Astrocyte of the spinal cord (primary cell): Measurements from ENCODE around the gene SLC16A10.

Experiments
- DNase-seq: peaks from one replicate; pipeline ENCODE4 v3.0.0; 2011; ENCODE audit warnings: low read depth, low spot score
- H3K4me3 ChIP-seq: 2 replicates; pipeline ENCODE4 v1.5.1; 2011; ENCODE audit warnings: low read depth, mild to moderate bottlenecking, low read length, moderate library complexity
- CTCF ChIP-seq: IDR thresholded peaks from 2 replicates; pipeline ENCODE4 v1.5.1; 2012; ENCODE audit warnings: low read depth, mild to moderate bottlenecking, low read length, inconsistent platforms
- in situ Hi-C: cut with HindIII; loops from 2 replicates; pipeline ENCODE4 v1.10.0; 2017; ENCODE audit warnings: low sequenced_read_pairs

The SLC16A10 gene

GRCh38 chr6:111221804-111222203 lies 134.5 kb downstream of the SLC16A10 start:
- no peak overlapping the region for H3K4me3 ChIP-seq
- no peak for TF ChIP-seq CTCF
- no peak for DNase-seq
- in situ Hi-C loops = no loop called here

DNA sequence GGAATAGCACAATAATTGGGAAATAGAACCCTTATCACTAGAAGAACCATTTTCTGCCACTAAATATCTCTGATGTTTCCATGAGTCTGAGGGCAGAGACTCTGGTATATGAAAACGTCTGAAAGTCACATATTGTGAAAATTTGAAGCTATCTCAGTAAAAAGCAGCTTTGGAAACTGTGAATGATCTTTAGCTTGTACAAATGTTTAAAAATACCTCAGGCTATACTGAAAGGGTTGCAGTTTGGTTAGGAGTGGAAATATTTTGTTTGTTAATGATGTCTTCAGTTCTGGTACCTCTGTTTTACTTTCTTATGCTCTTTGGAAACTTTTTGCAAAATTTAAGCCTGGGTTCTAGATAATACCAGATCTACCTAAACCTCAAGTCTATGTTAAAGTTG lies 135.0 kb downstream of the SLC16A10 start:
- no peak for DNase-seq
- no peak overlapping the region for H3K4me3 ChIP-seq
- TF ChIP-seq CTCF = no peak
- in situ Hi-C loops = no loop called here

GRCh38 chr6:111228094-111228493 lies 140.8 kb downstream of the SLC16A10 start:
- no peak for TF ChIP-seq CTCF
- no peak for DNase-seq
- in situ Hi-C loops = no loop called here
- H3K4me3 ChIP-seq = no peak overlapping the region

DNA sequence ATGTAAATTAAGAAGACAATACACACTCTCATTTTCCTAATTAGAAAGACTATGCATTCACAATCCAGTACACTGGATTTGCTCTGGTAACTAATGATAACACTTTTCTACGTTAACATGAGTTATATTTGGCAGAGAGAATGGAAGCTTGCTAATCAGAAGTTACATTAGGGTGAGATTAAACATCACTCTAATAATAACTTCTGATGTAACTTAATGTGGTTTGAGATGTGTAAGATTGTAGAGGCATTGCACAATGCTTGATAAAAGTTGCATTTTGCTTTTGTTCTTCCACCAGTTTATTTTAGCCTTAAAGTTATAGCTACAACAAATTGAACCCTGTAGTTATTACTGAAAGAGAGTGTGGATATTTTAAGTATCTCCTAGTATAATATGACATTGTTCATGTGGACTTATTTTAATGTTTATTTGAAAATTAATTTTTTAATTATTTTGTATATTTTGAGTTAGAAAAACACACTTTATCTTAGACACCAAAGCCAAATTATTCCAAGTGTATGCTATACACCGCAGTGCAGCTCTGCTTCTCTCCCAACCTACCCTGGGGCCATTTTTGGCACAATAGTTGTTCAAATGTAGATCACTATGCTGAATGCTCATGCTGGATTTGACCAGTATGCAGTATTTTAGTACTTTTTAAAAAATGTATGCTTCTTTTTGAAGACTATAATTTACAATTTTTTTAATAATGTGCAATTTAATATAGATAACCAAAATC lies 143.2 kb downstream of the SLC16A10 start:
- no peak overlapping the region for H3K4me3 ChIP-seq
- no peak for TF ChIP-seq CTCF
- DNase-seq = peak; percentile 55
- in situ Hi-C loops = no loop called here

GRCh38 chr6:111231090-111231459 lies 143.8 kb downstream of the SLC16A10 start:
- in situ Hi-C loops = no loop called here
- TF ChIP-seq CTCF = no peak
- no peak overlapping the region for H3K4me3 ChIP-seq

DNA sequence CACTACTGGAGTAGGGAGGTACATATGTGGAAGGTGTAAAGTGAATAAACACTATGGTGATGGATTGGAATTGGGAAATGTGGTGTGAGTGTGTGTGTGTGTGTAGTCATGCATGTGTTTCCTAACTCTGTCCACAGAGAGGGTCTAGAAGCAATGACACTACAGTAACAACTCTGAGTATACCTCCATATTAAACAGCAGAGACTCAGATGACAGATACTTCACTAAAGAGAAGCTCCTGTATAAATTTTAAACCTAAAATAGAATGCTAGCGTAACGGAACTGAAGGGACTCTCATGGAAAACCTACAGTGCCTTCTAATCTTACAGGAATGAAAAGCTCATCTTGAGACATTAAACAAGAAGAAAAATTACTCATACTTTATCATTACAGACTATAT lies 150.5 kb downstream of the SLC16A10 start:
- no peak for TF ChIP-seq CTCF
- DNase-seq = no peak
- in situ Hi-C loops = no loop called here
- no peak overlapping the region for H3K4me3 ChIP-seq

More at GRCh38 chr6:111231090-111231459, 143.8 kb downstream of the SLC16A10 start:
- DNase-seq = no peak
